ENCODE results near the gene YPEL5. TPM values are rescaled to one million over a fixed set of nuclear protein-coding genes. Genes with fewer than 3 reads are reported as not detected.
A peak's percentile ranks its signal among the peaks of the same experiment; 100 is the strongest.

YPEL5 gene
- total RNA-seq, 2 experiments from 2014 or later: 38.9 to 52.1 TPM

DNA sequence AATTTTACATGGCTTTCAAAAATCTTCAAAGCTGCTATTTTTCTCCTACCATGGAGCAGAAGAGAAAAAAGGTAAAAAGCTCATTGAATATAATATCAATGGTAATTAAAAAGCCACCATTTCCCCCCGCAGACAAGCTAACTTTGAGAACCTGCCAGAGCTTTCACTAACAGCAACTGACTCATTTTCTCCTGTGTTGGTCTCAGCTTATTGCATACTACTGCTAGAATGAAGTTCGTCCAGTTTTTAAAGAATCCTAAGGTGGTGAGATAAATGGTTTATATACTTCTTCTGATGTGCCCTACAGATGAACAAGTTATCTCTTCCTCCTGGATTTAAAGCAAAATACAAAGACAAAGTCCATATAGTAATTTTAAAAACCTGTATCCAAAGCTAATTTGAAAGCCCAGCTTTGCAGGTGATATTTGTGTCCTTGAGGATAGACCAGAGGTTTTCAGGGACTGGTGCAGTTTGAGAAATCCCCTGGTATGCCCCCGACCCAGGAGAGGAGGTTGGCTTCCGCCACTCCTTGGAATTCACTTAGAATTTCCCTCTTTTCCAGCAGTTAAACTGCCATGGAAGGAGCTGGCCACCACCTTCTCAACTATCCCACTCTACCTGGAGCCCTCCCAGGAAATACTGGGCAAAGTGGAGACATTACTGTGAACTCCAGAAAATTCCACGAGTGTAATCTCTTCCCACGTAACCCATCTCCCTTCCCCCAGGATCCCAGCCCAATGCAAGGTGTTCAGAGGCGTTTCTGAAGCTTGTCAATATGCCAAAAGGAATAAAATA lies 17.5 kb downstream of the YPEL5 start:
- DNase-seq (ENCODE audit: low spot score): no peak
- Histone ChIP-seq H3K4me1 (ENCODE audit: insufficient read depth, low read length, poor library complexity, severe bottlenecking) (peaks cover 30% of the 10 kb centered on the region), H3K36me3 (ENCODE audit: insufficient read depth, low read length) (peaks cover 23% of the 10 kb centered on the region), H3K79me2 (ENCODE audit: insufficient read depth, low read depth, low read length) (0 out of 2 replicates have a peak, but pooled peaks cover 4% of the 10 kb centered on the region), H3K9me2 (ENCODE audit: insufficient read depth, low read length) (no peaks in the 10 kb centered on the region), H2AFZ (ENCODE audit: low read length) (no peak overlapping the region), H3K27ac (ENCODE audit: low read depth, low read length, poor library complexity, severe bottlenecking) (no peak overlapping the region), H4K20me1 (ENCODE audit: insufficient read depth, low read length) (no peaks in the 10 kb centered on the region), H3K4me2 (ENCODE audit: low read length) (no peak overlapping the region), H3K4me3 (ENCODE audit: low read depth, low read length, poor library complexity, severe bottlenecking) (no peak overlapping the region), H3K9me3 (ENCODE audit: low read length) (no peaks in the 10 kb centered on the region)
- no TSS peak for BruUV-seq (replicated peaks)
- ChIA-PET POLR2A (interaction anchor here (0.7 to 2.8 kb wide), 13 partner anchors 15 to 681 kb away, joined by 3 to 28 read pairs (median 4); partner anchors contain the start of gene YPEL5), CTCF (ENCODE audit: unreplicated experiment) (interaction anchor here (0.7 to 2.5 kb wide), 8 partner anchors 11 to 546 kb away, joined by 3 to 28 read pairs (median 4); no protein-coding TSS in a partner anchor)
- intact Hi-C loops (cut with micrococcal nuclease; ENCODE audit: unreplicated experiment): loop anchor here (2.0 kb wide), 2 partner anchors 42 to 172 kb away; no protein-coding TSS in a partner anchor
- TF ChIP-seq, protein P1, sequence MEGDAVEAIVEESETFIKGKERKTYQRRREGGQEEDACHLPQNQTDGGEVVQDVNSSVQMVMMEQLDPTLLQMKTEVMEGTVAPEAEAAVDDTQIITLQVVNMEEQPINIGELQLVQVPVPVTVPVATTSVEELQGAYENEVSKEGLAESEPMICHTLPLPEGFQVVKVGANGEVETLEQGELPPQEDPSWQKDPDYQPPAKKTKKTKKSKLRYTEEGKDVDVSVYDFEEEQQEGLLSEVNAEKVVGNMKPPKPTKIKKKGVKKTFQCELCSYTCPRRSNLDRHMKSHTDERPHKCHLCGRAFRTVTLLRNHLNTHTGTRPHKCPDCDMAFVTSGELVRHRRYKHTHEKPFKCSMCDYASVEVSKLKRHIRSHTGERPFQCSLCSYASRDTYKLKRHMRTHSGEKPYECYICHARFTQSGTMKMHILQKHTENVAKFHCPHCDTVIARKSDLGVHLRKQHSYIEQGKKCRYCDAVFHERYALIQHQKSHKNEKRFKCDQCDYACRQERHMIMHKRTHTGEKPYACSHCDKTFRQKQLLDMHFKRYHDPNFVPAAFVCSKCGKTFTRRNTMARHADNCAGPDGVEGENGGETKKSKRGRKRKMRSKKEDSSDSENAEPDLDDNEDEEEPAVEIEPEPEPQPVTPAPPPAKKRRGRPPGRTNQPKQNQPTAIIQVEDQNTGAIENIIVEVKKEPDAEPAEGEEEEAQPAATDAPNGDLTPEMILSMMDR (conservative IDR thresholded peaks at IDR 0.05; ENCODE audit: low read length): no peak
- no peak for TF ChIP-seq EZH2phosphoT487 (IDR thresholded peaks at IDR 0.05; ENCODE audit: borderline replicate concordance, low read depth, low read length)

DNA sequence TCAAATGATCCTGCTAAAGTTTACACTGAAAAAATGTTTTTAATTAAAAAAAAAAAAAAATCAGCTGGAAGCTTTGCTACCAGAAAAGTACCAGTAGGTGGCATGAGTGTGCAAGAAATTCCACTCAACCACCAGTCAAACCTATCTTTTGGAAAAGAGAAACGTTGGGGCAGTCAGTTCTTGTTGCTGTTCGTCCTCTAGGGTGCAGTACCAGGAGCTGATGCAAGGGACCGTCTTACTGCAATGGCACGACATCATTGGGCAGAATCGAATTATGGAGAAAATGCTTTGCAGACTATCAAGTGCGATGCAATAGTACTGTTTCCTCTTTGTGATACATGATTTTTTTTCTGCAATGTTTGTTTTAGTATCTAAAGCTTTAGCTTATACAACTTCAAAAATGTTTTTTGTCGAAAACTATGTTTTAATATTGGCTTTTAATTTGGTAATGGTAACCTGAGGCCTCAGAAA lies 18.3 kb downstream of the YPEL5 start:
- peak; percentile 92 for DNase-seq (ENCODE audit: low spot score)
- POLR2A ChIA-PET: interaction anchor here (0.6 to 2.8 kb wide), 14 partner anchors 14 to 562 kb away, joined by 3 to 28 read pairs (median 4); partner anchors contain the start of gene YPEL5

More for the DNA sequence above, 18.3 kb downstream of the YPEL5 start:
- Histone ChIP-seq H4K20me1 (ENCODE audit: insufficient read depth, low read length) (no peaks in the 10 kb centered on the region), H3K36me3 (ENCODE audit: insufficient read depth, low read length) (peaks cover 15% of the 10 kb centered on the region), H2AFZ (ENCODE audit: low read length) (no peak overlapping the region), H3K4me3 (ENCODE audit: low read depth, low read length, poor library complexity, severe bottlenecking) (no peak overlapping the region), H3K9me3 (ENCODE audit: low read length) (no peaks in the 10 kb centered on the region), H3K79me2 (ENCODE audit: insufficient read depth, low read depth, low read length) (0 out of 2 replicates have a peak, but pooled peaks cover 2% of the 10 kb centered on the region), H3K9me2 (ENCODE audit: insufficient read depth, low read length) (no peaks in the 10 kb centered on the region), H3K4me1 (ENCODE audit: insufficient read depth, low read length, poor library complexity, severe bottlenecking) (peaks cover 22% of the 10 kb centered on the region), H3K4me2 (ENCODE audit: low read length) (no peak overlapping the region), H3K27ac (ENCODE audit: low read depth, low read length, poor library complexity, severe bottlenecking) (no peak overlapping the region)
- CTCF ChIA-PET (ENCODE audit: unreplicated experiment): interaction anchor here (0.7 to 2.5 kb wide), 8 partner anchors 12 to 546 kb away, joined by 3 to 28 read pairs (median 4); no protein-coding TSS in a partner anchor
- intact Hi-C loops (cut with micrococcal nuclease; ENCODE audit: unreplicated experiment): loop anchor here (1.0 to 2.0 kb wide), 4 partner anchors 42 to 546 kb away; no protein-coding TSS in a partner anchor
- TF ChIP-seq EZH2phosphoT487 (IDR thresholded peaks at IDR 0.05; ENCODE audit: borderline replicate concordance, low read depth, low read length): no peak
- TF ChIP-seq, protein P1 (conservative IDR thresholded peaks at IDR 0.05; ENCODE audit: low read length): peak; percentile 99
- no TSS peak for BruUV-seq (replicated peaks)

Data from OCI-LY7 (cell line).